ENCODE data around the gene CYB5B.

GRCh38 chr16:69423189-69423588 lies 1.2 kb upstream of the CYB5B start:
- no peak for TF ChIP-seq EZH2 (IDR thresholded peaks at IDR 0.05; ENCODE audit: insufficient read depth, poor library complexity, severe bottlenecking)
- TF ChIP-seq EZH2phosphoT487 (IDR thresholded peaks at IDR 0.05; ENCODE audit: insufficient read depth, low read depth) = no peak
